GM19328 (cell line): ENCODE measurements around the gene OR10A5.
"Not testable (repeated sequence)": the region's sequence is repeated elsewhere in the genome, so short reads cannot be mapped to it uniquely, and the experiment has no call there.

Source experiments
- ATAC-seq: cut with Tn5 transposase; IDR thresholded peaks from one replicate; pipeline ENCODE4 v1.9.1; 2021; ENCODE audit warnings: mild to moderate bottlenecking, moderate library complexity; ENCODE audit not compliant: unreplicated experiment

The OR10A5 gene

GRCh38 chr11:6845383-6845782, at the start of gene OR10A5:
Gene OR10A5 (plus strand): TSS chr11:6845683. CDS start chr11:6845683, 0 bp downstream.
- ATAC-seq = no peak

- ATAC-seq = no peak
These were observed 46.1 kb upstream of the OR10A5 start, which contains the start of gene OR6A2 for GRCh38 chr11:6799402-6799801. Gene OR6A2 (minus strand): TSS chr11:6799689. CDS start chr11:6795708, 3,981 bp downstream.

GRCh38 chr11:6801075-6801474, 44.4 kb upstream of the OR10A5 start:
- ATAC-seq = not testable (repeated sequence)

- ATAC-seq = no peak
These were observed 33.0 kb upstream of the OR10A5 start for GRCh38 chr11:6812390-6813005.

- ATAC-seq = no peak
These were observed 31.8 kb upstream of the OR10A5 start for GRCh38 chr11:6813656-6814055.

GRCh38 chr11:6817694-6818093, 27.8 kb upstream of the OR10A5 start:
- ATAC-seq = no peak

GRCh38 chr11:6818967-6819366, 26.5 kb upstream of the OR10A5 start:
- no peak for ATAC-seq

GRCh38 chr11:6824136-6824823, 21.2 kb upstream of the OR10A5 start:
- no peak for ATAC-seq

- ATAC-seq = no peak
These were observed 20.2 kb upstream of the OR10A5 start for GRCh38 chr11:6825231-6825744.

- no peak for ATAC-seq
These were observed 17.4 kb upstream of the OR10A5 start for GRCh38 chr11:6828103-6828502.

GRCh38 chr11:6833356-6833755, 12.1 kb upstream of the OR10A5 start:
- no peak for ATAC-seq

GRCh38 chr11:6834021-6834420, 11.5 kb upstream of the OR10A5 start:
- no peak for ATAC-seq

GRCh38 chr11:6841694-6842093, 3.8 kb upstream of the OR10A5 start:
- ATAC-seq = no peak

GRCh38 chr11:6843670-6844069, 1.8 kb upstream of the OR10A5 start:
- ATAC-seq = no peak

GRCh38 chr11:6844356-6844755, 1.1 kb upstream of the OR10A5 start:
- ATAC-seq = no peak

- no peak for ATAC-seq
These were observed 5.0 kb downstream of the OR10A5 start for GRCh38 chr11:6850526-6850925.

GRCh38 chr11:6854801-6855200, 9.3 kb downstream of the OR10A5 start:
- not testable (repeated sequence) for ATAC-seq

- no peak for ATAC-seq
These were observed 10.6 kb downstream of the OR10A5 start for GRCh38 chr11:6855971-6856541.

- ATAC-seq = no peak
These were observed 11.4 kb downstream of the OR10A5 start for GRCh38 chr11:6856871-6857270.

GRCh38 chr11:6862961-6863360, 17.5 kb downstream of the OR10A5 start, which contains the start of gene OR10A2:
Gene OR10A2 (plus strand): TSS chr11:6863057. CDS start chr11:6869755, 6,698 bp downstream.
- no peak for ATAC-seq

- no peak for ATAC-seq
These were observed 19.0 kb downstream of the OR10A5 start for GRCh38 chr11:6864438-6864837.

GRCh38 chr11:6871278-6871677, 25.8 kb downstream of the OR10A5 start:
- ATAC-seq = no peak
